CD14-positive monocyte (primary cell): ENCODE results near the gene SLIT1. TPM values are rescaled to one million over a fixed set of nuclear protein-coding genes. Genes with fewer than 3 reads are reported as not detected.

ENCODE experiments used
- DNase-seq, 3 donors: peaks; one replicate each; pipeline ENCODE4 v3.0.0-alpha.2; 2011 to 2022
- H2AFZ ChIP-seq: 2 replicates; pipeline ENCODE4 v1.6.0; 2012; ENCODE audit warnings: mild to moderate bottlenecking, low read depth, low read length, inconsistent platforms; ENCODE audit not compliant: insufficient read depth, poor library complexity, severe bottlenecking
- H3K27ac ChIP-seq, 2 donors: 1 replicate in 1 of 2; 2 replicates in 1 of 2; pipeline ENCODE4 v1.5.1; 2012 to 2013; ENCODE audit warnings: low read length in 2 of 2, control low read depth in 1 of 2, inconsistent platforms in 1 of 2, low read depth in 1 of 2, mild to moderate bottlenecking in 1 of 2
- H3K27me3 ChIP-seq, 2 donors: one replicate each; pipeline versions ENCODE4 v1.6.0 to v1.6.1; 2011 to 2013; ENCODE audit warnings: low read length in 2 of 2; ENCODE audit not compliant: control insufficient read depth in 2 of 2, insufficient read depth in 2 of 2
- H3K36me3 ChIP-seq, 2 donors: replicated peaks in 1 of 2; 1 replicate in 1 of 2; 2 replicates in 1 of 2; pipeline versions ENCODE4 v1.5.1 to v1.6.1; 2012 to 2013; ENCODE audit warnings: low read length in 2 of 2, control low read depth in 1 of 2, inconsistent platforms in 1 of 2, mild to moderate bottlenecking in 1 of 2; ENCODE audit not compliant: insufficient read depth in 2 of 2, control insufficient read depth in 1 of 2
- H3K4me1 ChIP-seq, 2 donors: 1 replicate in 1 of 2; 2 replicates in 1 of 2; pipeline versions ENCODE4 v1.5.1 to v1.6.1; 2012 to 2013; ENCODE audit warnings: low read length in 2 of 2, control low read depth in 1 of 2, inconsistent platforms in 1 of 2, mild to moderate bottlenecking in 1 of 2, moderate library complexity in 1 of 2; ENCODE audit not compliant: insufficient read depth in 2 of 2, control insufficient read depth in 1 of 2
- H3K4me2 ChIP-seq: replicated peaks from 2 replicates; pipeline ENCODE3; 2012; ENCODE audit warnings: low read length, moderate library complexity, mild to moderate bottlenecking; ENCODE audit not compliant: poor library complexity, severe bottlenecking; ENCODE audit errors: extremely low read depth
- H3K4me3 ChIP-seq, 3 experiments: fragments of 200-600 bp in 1 of 3; sonication (generic) in 1 of 3; replicated peaks in 1 of 3; 1 replicate in 2 of 3; 2 replicates in 1 of 3; pipeline ENCODE4 v1.5.1; 2011 to 2013; ENCODE audit warnings: low read length in 3 of 3, mild to moderate bottlenecking in 3 of 3, control low read depth in 2 of 3, low read depth in 2 of 3, inconsistent platforms in 1 of 3, moderate library complexity in 1 of 3
- H3K79me2 ChIP-seq: 2 replicates; pipeline ENCODE4 v1.6.0; 2012; ENCODE audit warnings: mild to moderate bottlenecking, control low read depth, inconsistent platforms, low read length, moderate library complexity; ENCODE audit not compliant: insufficient read depth
- H3K9ac ChIP-seq: 2 replicates; pipeline ENCODE4 v1.6.0; 2017; ENCODE audit warnings: low read length, mild to moderate bottlenecking; ENCODE audit not compliant: insufficient read depth, poor library complexity, severe bottlenecking
- H3K9me3 ChIP-seq, 2 donors: replicated peaks in 1 of 2; 1 replicate in 1 of 2; 2 replicates in 1 of 2; pipeline versions ENCODE4 v1.5.1 to v1.6.1; 2012 to 2013; ENCODE audit warnings: low read length in 2 of 2, control low read depth in 1 of 2; ENCODE audit not compliant: control insufficient read depth in 1 of 2, insufficient read depth in 1 of 2
- H4K20me1 ChIP-seq: 2 replicates; pipeline ENCODE4 v1.6.0; 2012; ENCODE audit warnings: mild to moderate bottlenecking, low read length, control low read depth, moderate library complexity; ENCODE audit not compliant: insufficient read depth
- H3K27ac Mint-ChIP-seq, 7 donors: one replicate each; pipeline ENCODE4 v1.8.0; 2020; ENCODE audit warnings: mild to moderate bottlenecking in 7 of 7, mixed read lengths in 7 of 7, moderate library complexity in 6 of 7, inconsistent platforms in 2 of 7
- H3K27me3 Mint-ChIP-seq, 3 donors: one replicate each; pipeline ENCODE4 v1.8.0; 2021 to 2022; ENCODE audit warnings: low read depth in 3 of 3, mild to moderate bottlenecking in 3 of 3, mixed read lengths in 3 of 3, moderate library complexity in 3 of 3, inconsistent platforms in 1 of 3
- H3K36me3 Mint-ChIP-seq, 2 donors: one replicate each; pipeline ENCODE4 v1.8.0; 2020; ENCODE audit warnings: mixed read lengths in 2 of 2, inconsistent platforms in 1 of 2, mild to moderate bottlenecking in 1 of 2
- H3K4me1 Mint-ChIP-seq: one replicate; pipeline ENCODE4 v1.8.0; 2020; ENCODE audit warnings: mild to moderate bottlenecking, mixed read lengths
- H3K4me3 Mint-ChIP-seq, 2 donors: one replicate each; pipeline ENCODE4 v1.8.0; 2020; ENCODE audit warnings: mild to moderate bottlenecking in 2 of 2, mixed read lengths in 2 of 2, moderate library complexity in 1 of 2
- H3K9me3 Mint-ChIP-seq, 7 donors: one replicate each; pipeline ENCODE4 v1.8.0; 2020 to 2022; ENCODE audit warnings: mixed read lengths in 7 of 7, mild to moderate bottlenecking in 6 of 7, moderate library complexity in 6 of 7, inconsistent platforms in 2 of 7
- CTCF ChIP-seq: fragments of 200-600 bp; IDR thresholded peaks from one replicate; pipeline ENCODE4 v1.8.0; 2022; ENCODE audit warnings: antibody characterized with exemption, mild to moderate bottlenecking
- WGBS: methylation state at CpG from one replicate; pipeline ENCODE4 v1.1.5; 2013; ENCODE audit warnings: missing lambda C conversion rate; ENCODE audit not compliant: insufficient coverage; 5-methylcytosine and 5-hydroxymethylcytosine counted together
- intact Hi-C, 2 donors: fragments of 100-400 bp; cut with micrococcal nuclease; formaldehyde crosslinking; loops; one replicate each; pipeline versions ENCODE4 v1.15.0 to v1.15.1; 2023
- polyA plus RNA-seq, 3 donors: library from polyadenylated mRNA; depleted of rRNA in 1 of 3; unstranded in 2 of 3; stranded (reverse) in 1 of 3; fragments of 300-500 nt in 2 of 3; fragments of >200 nt in 1 of 3; fragmentation: Illumina TruSeq in 2 of 3; gene quantifications; 1 replicate in 2 of 3; 2 replicates in 1 of 3; pipeline ENCODE4 v1.2.3, GENCODE V29; 2012 to 2021

Gene SLIT1
- polyA plus RNA-seq, 3 donors: 0.05 to 0.81 (median 0.16) TPM

DNA sequence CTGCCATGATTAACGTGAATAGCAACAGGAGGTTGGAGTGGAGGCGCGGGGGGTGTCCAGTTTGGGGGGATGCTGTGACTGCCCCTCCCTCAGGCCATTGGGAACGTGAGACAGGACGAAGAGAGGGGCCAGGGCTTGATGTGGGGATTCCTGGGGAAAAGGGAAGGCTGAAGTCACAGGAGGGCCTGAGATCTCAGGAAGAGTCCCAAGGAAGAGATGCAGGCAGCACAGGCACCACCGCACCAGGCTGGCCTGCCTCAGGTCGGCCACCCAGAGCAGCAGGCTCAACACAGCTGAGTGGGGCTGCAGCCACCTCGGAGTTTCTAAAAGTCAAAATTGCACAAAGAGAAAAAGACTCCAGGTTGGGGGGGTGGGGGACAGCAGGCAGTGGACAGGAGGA is 86.7 kb downstream of the SLIT1 start:
- Histone ChIP-seq H3K9me3 (no peaks in the 10 kb centered on the region), H3K4me2 (no peak overlapping the region), H3K4me3 (no peak overlapping the region), H3K27me3 (peaks cover 0 to 22% of the 10 kb centered on the region in 2 donors), H3K27ac (no peak overlapping the region), H3K9ac (no peak overlapping the region), H3K79me2 (no peaks in the 10 kb centered on the region), H3K4me1 (no peaks in the 10 kb centered on the region), H2AFZ (no peak overlapping the region), H3K36me3 (no peaks in the 10 kb centered on the region), H4K20me1 (no peaks in the 10 kb centered on the region)
- Mint-ChIP-seq H3K36me3 (no peaks in the 10 kb centered on the region), H3K27ac (no peak overlapping the region), H3K4me3 (no peak overlapping the region), H3K9me3 (no peaks in the 10 kb centered on the region), H3K27me3 (peaks cover 27 to 42% (median 28%) of the 10 kb centered on the region in 3 donors), H3K4me1 (no peaks in the 10 kb centered on the region)
- WGBS: 73% methylated on average over 8 of the region's 8 CpGs
- DNase-seq: no peak
- intact Hi-C loops: no loop called here
- no peak for TF ChIP-seq CTCF

- Mint-ChIP-seq H3K36me3 (no peaks in the 10 kb centered on the region), H3K27me3 (peaks cover 26 to 42% (median 28%) of the 10 kb centered on the region in 3 donors), H3K4me3 (peak overlapping the region in 1 of 2 donors; percentile 27), H3K9me3 (peaks cover 0 to 4% (median 0%) of the 10 kb centered on the region in 7 donors), H3K4me1 (no peaks in the 10 kb centered on the region), H3K27ac (no peak overlapping the region)
- 97% methylated on average over 4 of the region's 6 CpGs for WGBS
- no peak overlapping the region for H3K4me2 ChIP-seq
- no peaks in the 10 kb centered on the region for H3K36me3 ChIP-seq
- no peaks in the 10 kb centered on the region for H3K79me2 ChIP-seq
- H4K20me1 ChIP-seq: no peaks in the 10 kb centered on the region
- H3K4me1 ChIP-seq: no peaks in the 10 kb centered on the region
- peaks cover 0 to 22% of the 10 kb centered on the region in 2 donors for H3K27me3 ChIP-seq
- intact Hi-C loops: no loop called here
- no peak overlapping the region for H3K4me3 ChIP-seq
- no peak overlapping the region for H3K9ac ChIP-seq
- H3K9me3 ChIP-seq: no peaks in the 10 kb centered on the region
- DNase-seq: no peak
- TF ChIP-seq CTCF: no peak
- no peak overlapping the region for H3K27ac ChIP-seq
- H2AFZ ChIP-seq: no peak overlapping the region
Measured at GRCh38 chr10:97097084-97097433, 88.7 kb downstream of the SLIT1 start.
